HG03571 (cell line): ENCODE results near the gene UBTD1.
"Not testable (repeated sequence)": the region's sequence is repeated elsewhere in the genome, so short reads cannot be mapped to it uniquely, and the experiment has no call there.

Experiments used
- ATAC-seq: cut with Tn5 transposase; IDR thresholded peaks from one replicate; pipeline ENCODE4 v1.9.1; 2021; ENCODE audit not compliant: unreplicated experiment

The UBTD1 gene

GRCh38 chr10:97561386-97562077, 62.8 kb downstream of the UBTD1 start:
- ATAC-seq = not testable (repeated sequence)

GRCh38 chr10:97562329-97562728, 63.6 kb downstream of the UBTD1 start:
- not testable (repeated sequence) for ATAC-seq

GRCh38 chr10:97563337-97563736, 64.6 kb downstream of the UBTD1 start:
- ATAC-seq = no peak

GRCh38 chr10:97564776-97565175, 66.1 kb downstream of the UBTD1 start:
- ATAC-seq = no peak

GRCh38 chr10:97566336-97566996, 67.7 kb downstream of the UBTD1 start:
- no peak for ATAC-seq

- no peak for ATAC-seq
Observed at GRCh38 chr10:97567891-97568290, 69.2 kb downstream of the UBTD1 start.

- no peak for ATAC-seq
Observed at GRCh38 chr10:97570146-97570788, 71.5 kb downstream of the UBTD1 start.

- no peak for ATAC-seq
Observed at GRCh38 chr10:97570789-97571471, 72.2 kb downstream of the UBTD1 start.

- no peak for ATAC-seq
Observed at GRCh38 chr10:97571622-97572021, 72.9 kb downstream of the UBTD1 start.

- no peak for ATAC-seq
Observed at GRCh38 chr10:97572214-97572989, 73.7 kb downstream of the UBTD1 start, which contains the start of gene ANKRD2. Gene ANKRD2 (plus strand): TSS chr10:97572779. CDS start chr10:97572789, 10 bp downstream.

GRCh38 chr10:97573021-97573420, 74.3 kb downstream of the UBTD1 start:
- ATAC-seq = no peak

- no peak for ATAC-seq
Observed at GRCh38 chr10:97573672-97574071, 74.9 kb downstream of the UBTD1 start.

GRCh38 chr10:97574374-97575126, 75.8 kb downstream of the UBTD1 start:
- no peak for ATAC-seq

GRCh38 chr10:97575127-97575668, 76.5 kb downstream of the UBTD1 start:
- ATAC-seq = no peak

- ATAC-seq = not testable (repeated sequence)
Observed at GRCh38 chr10:97576487-97576886, 77.8 kb downstream of the UBTD1 start.

- ATAC-seq = no peak
Observed at GRCh38 chr10:97577701-97578100, 79.0 kb downstream of the UBTD1 start.

- no peak for ATAC-seq
Observed at GRCh38 chr10:97578171-97578844, 79.6 kb downstream of the UBTD1 start.

- no peak for ATAC-seq
Observed at GRCh38 chr10:97580421-97581367, 82.0 kb downstream of the UBTD1 start.
